GM12892 (cell line): Measurements from ENCODE around the gene TBPL1.
A peak's percentile ranks its signal among the peaks of the same experiment; 100 is the strongest.

ENCODE experiments used
- DNase-seq: peaks from one replicate; pipeline ENCODE4 v3.0.0; 2011; ENCODE audit not compliant: insufficient read length
- FAIRE-seq: peaks from 2 replicates; lab custom pipeline; 2011; peaks lifted over from hg19 to GRCh38; lab: Jason Lieb, UNC
- POLR2A ChIP-seq: IDR thresholded peaks from 2 replicates; pipeline ENCODE4 v1.6.1; 2011; ENCODE audit warnings: low read depth, low read length, control low read depth
- POLR2AphosphoS5 ChIP-seq: IDR thresholded peaks from 2 replicates; pipeline ENCODE4 v1.6.1; 2011; ENCODE audit warnings: low read depth, low read length, control low read depth
- TAF1 ChIP-seq: IDR thresholded peaks from 2 replicates; pipeline ENCODE4 v1.6.1; 2011; ENCODE audit warnings: low read depth, mild to moderate bottlenecking, control low read depth, low read length, borderline replicate concordance

Gene TBPL1

GRCh38 chr6:133938533-133938932 is 14.5 kb upstream of the TBPL1 start:
- FAIRE-seq: no peak
- DNase-seq: no peak
- no peak for TF ChIP-seq TAF1
- TF ChIP-seq POLR2A: no peak
- no peak for TF ChIP-seq POLR2AphosphoS5

- DNase-seq: no peak
- peak; percentile 54 for FAIRE-seq
- TF ChIP-seq POLR2A: no peak
- no peak for TF ChIP-seq POLR2AphosphoS5
- TF ChIP-seq TAF1: no peak
Measured at GRCh38 chr6:133939778-133940667, 13.0 kb upstream of the TBPL1 start.

GRCh38 chr6:133945158-133945557 is 7.9 kb upstream of the TBPL1 start:
- FAIRE-seq (no peak), DNase-seq (no peak)
- TF ChIP-seq TAF1: no peak
- TF ChIP-seq POLR2A: no peak
- TF ChIP-seq POLR2AphosphoS5: no peak

GRCh38 chr6:133947302-133947900 is 5.6 kb upstream of the TBPL1 start:
- no peak for DNase-seq
- no peak for FAIRE-seq
- TF ChIP-seq POLR2A: no peak
- no peak for TF ChIP-seq POLR2AphosphoS5
- no peak for TF ChIP-seq TAF1

GRCh38 chr6:133948472-133948871 is 4.6 kb upstream of the TBPL1 start:
- FAIRE-seq (no peak), DNase-seq (no peak)
- TF ChIP-seq POLR2A: no peak
- no peak for TF ChIP-seq POLR2AphosphoS5
- TF ChIP-seq TAF1: no peak

GRCh38 chr6:133951227-133951626 is 1.8 kb upstream of the TBPL1 start:
- no peak for TF ChIP-seq TAF1
- no peak for TF ChIP-seq POLR2A
- TF ChIP-seq POLR2AphosphoS5: no peak
- DNase-seq: no peak

GRCh38 chr6:133951881-133952814 is 876 bp upstream of the TBPL1 start:
- peak; percentile 67 for TF ChIP-seq POLR2AphosphoS5
- peak; percentile 56; the same call in 1 of the 2 replicates for TF ChIP-seq POLR2A
- TF ChIP-seq TAF1: no peak
- FAIRE-seq (peak; percentile 85), DNase-seq (peak; percentile 36)

More at GRCh38 chr6:133951227-133951626, 1.8 kb upstream of the TBPL1 start:
- FAIRE-seq: no peak

- TF ChIP-seq POLR2A (no peak), POLR2AphosphoS5 (no peak), TAF1 (no peak)
- no peak for FAIRE-seq
- DNase-seq: no peak
Measured at GRCh38 chr6:133953634-133954415, 801 bp downstream of the TBPL1 start.

- DNase-seq (no peak), FAIRE-seq (no peak)
- TF ChIP-seq POLR2AphosphoS5: no peak
- no peak for TF ChIP-seq POLR2A
- no peak for TF ChIP-seq TAF1
Measured at GRCh38 chr6:133954657-133955576, 1.9 kb downstream of the TBPL1 start.
